PC-3 (cell line): ENCODE results near the gene VRK3. TPM values are rescaled to one million over a fixed set of nuclear protein-coding genes. Genes with fewer than 3 reads are reported as not detected.

Experiments used
- ATAC-seq: fragments of 200-7000 bp; cut with Tn5 transposase; 2 replicates; pipeline ENCODE4 v1.9.1; 2020; ENCODE audit warnings: mild to moderate bottlenecking, moderate library complexity
- BruUV-seq: library from RNA; stranded (reverse); fragments of 400-500 nt; replicated peaks from 2 replicates; lab custom pipeline; 2021; lab: Mats Ljungman, UMichigan
- CTCF ChIA-PET: fragments of 300-600 bp; sonication (Branson Sonifier 250); formaldehyde crosslinking; loops from one replicate; lab custom pipeline; 2022; ENCODE audit warnings: antibody characterized with exemption; lab: Charles Lee
- POLR2A ChIA-PET: fragments of 300-600 bp; sonication (Branson Sonifier 250); formaldehyde crosslinking; loops from one replicate; lab custom pipeline; 2022; ENCODE audit warnings: antibody characterized with exemption; ENCODE audit not compliant: unreplicated experiment; lab: Charles Lee
- DNase-seq: peaks from one replicate; pipeline ENCODE4 v3.0.0-alpha.2; 2015
- H2AFZ ChIP-seq: fragments of 300-600 bp; sonication (generic); 2 replicates; pipeline ENCODE4 v1.6.0; 2016; ENCODE audit warnings: antibody characterized with exemption, low read length
- H3F3A ChIP-seq: fragments of 300-600 bp; sonication (generic); one replicate; pipeline ENCODE4 v1.6.0; 2017; ENCODE audit warnings: antibody characterized with exemption, low read length, control low read depth, mild to moderate bottlenecking; ENCODE audit not compliant: unreplicated experiment
- H3K27ac ChIP-seq: fragments of 300-600 bp; sonication (generic); 2 replicates; pipeline ENCODE4 v1.5.1; 2016; ENCODE audit warnings: mild to moderate bottlenecking, low read length
- H3K27me3 ChIP-seq: fragments of 300-600 bp; sonication (generic); 2 replicates; pipeline ENCODE4 v1.6.1; 2016; ENCODE audit warnings: low read length, mixed read lengths
- H3K36me3 ChIP-seq: fragments of 300-600 bp; sonication (generic); 2 replicates; pipeline ENCODE4 v1.6.1; 2016; ENCODE audit warnings: low read depth, mixed run types, low read length, mixed read lengths
- H3K4me1 ChIP-seq: fragments of 300-600 bp; sonication (generic); 2 replicates; pipeline ENCODE4 v1.5.1; 2016; ENCODE audit warnings: low read length; ENCODE audit not compliant: insufficient read depth
- H3K4me2 ChIP-seq: fragments of 300-600 bp; sonication (generic); 2 replicates; pipeline ENCODE4 v1.6.0; 2016; ENCODE audit warnings: low read length
- H3K4me3 ChIP-seq: fragments of 300-600 bp; sonication (generic); 2 replicates; pipeline ENCODE4 v1.5.1; 2016; ENCODE audit warnings: mild to moderate bottlenecking, low read length, mixed read lengths
- H3K79me2 ChIP-seq: fragments of 300-600 bp; sonication (generic); 2 replicates; pipeline ENCODE4 v1.6.1; 2017; ENCODE audit warnings: low read length, mixed read lengths
- H3K9ac ChIP-seq: fragments of 300-600 bp; sonication (generic); 2 replicates; pipeline ENCODE4 v1.6.0; 2016; ENCODE audit warnings: mild to moderate bottlenecking, low read length
- H3K9me2 ChIP-seq: fragments of 300-600 bp; sonication (generic); replicated peaks from 2 replicates; pipeline ENCODE4 v1.6.1; 2016; ENCODE audit warnings: mixed run types, low read length, mixed read lengths
- H3K9me3 ChIP-seq: fragments of 300-600 bp; sonication (generic); 2 replicates; pipeline ENCODE4 v1.6.1; 2016; ENCODE audit warnings: low read length, mixed read lengths
- H4K20me1 ChIP-seq: fragments of 300-600 bp; sonication (generic); 2 replicates; pipeline ENCODE4 v1.6.1; 2016; ENCODE audit warnings: low read length, mixed read lengths
- CTCF ChIP-seq: fragments of 300-600 bp; sonication (generic); conservative IDR thresholded peaks from 2 replicates; pipeline ENCODE4 v1.5.1; 2017; ENCODE audit warnings: antibody characterized with exemption, low read depth, mild to moderate bottlenecking, low read length
- EZH2 ChIP-seq: fragments of 300-600 bp; sonication (generic); IDR thresholded peaks from one replicate; pipeline ENCODE4 v1.6.1; 2017; ENCODE audit warnings: antibody characterized with exemption, mild to moderate bottlenecking, low read length; ENCODE audit not compliant: unreplicated experiment
- EZH2phosphoT487 ChIP-seq: fragments of 300-600 bp; sonication (generic); IDR thresholded peaks from 2 replicates; pipeline ENCODE4 v1.6.1; 2018; ENCODE audit warnings: mild to moderate bottlenecking, antibody characterized with exemption, low read length, borderline replicate concordance
- intact Hi-C: fragments of 100-400 bp; cut with micrococcal nuclease; formaldehyde crosslinking; loops from 2 replicates; pipeline ENCODE4 v1.9.0; 2023
- total RNA-seq: library from RNA; depleted of rRNA; stranded (reverse); fragments of >200 nt; gene quantifications from 2 replicates; pipeline ENCODE4 v1.2.3, GENCODE V29; 2014

VRK3 gene
- total RNA-seq, 1 experiment from 2014 or later = 36.3 TPM

- DNase-seq = no peak
- peaks cover 19% of the 10 kb centered on the region for H3K4me1 ChIP-seq
- no peaks in the 10 kb centered on the region for H3K9me2 ChIP-seq
- H3K9ac ChIP-seq = no peak overlapping the region
- H3K4me2 ChIP-seq = no peak overlapping the region
- H4K20me1 ChIP-seq = peaks cover 18% of the 10 kb centered on the region; the same call in 1 of the 2 replicates
- no peak overlapping the region for H3K4me3 ChIP-seq
- H3K36me3 ChIP-seq = peaks cover 59% of the 10 kb centered on the region
- H3F3A ChIP-seq = peaks cover 3% of the 10 kb centered on the region
- CTCF ChIA-PET = no interaction called here
- POLR2A ChIA-PET = no interaction called here
- peaks cover 14% of the 10 kb centered on the region; the same call in 1 of the 2 replicates for H3K79me2 ChIP-seq
- H3K27me3 ChIP-seq = no peaks in the 10 kb centered on the region
- ATAC-seq = no peak
- H3K9me3 ChIP-seq = no peaks in the 10 kb centered on the region
- BruUV-seq = no TSS peak
- no peak overlapping the region for H3K27ac ChIP-seq
- H2AFZ ChIP-seq = no peak overlapping the region
- intact Hi-C loops = no loop called here
- TF ChIP-seq CTCF = no peak
- TF ChIP-seq EZH2 = no peak
- no peak for TF ChIP-seq EZH2phosphoT487
Measured at GRCh38 chr19:50000038-50000840, 24.9 kb downstream of the VRK3 start.

GRCh38 chr19:49999371-50000010 is 25.7 kb downstream of the VRK3 start:
- peaks cover 3% of the 10 kb centered on the region for H3F3A ChIP-seq
- CTCF ChIA-PET = no interaction called here
- H2AFZ ChIP-seq = no peak overlapping the region
- H3K4me3 ChIP-seq = no peak overlapping the region
- peaks cover 60% of the 10 kb centered on the region for H3K36me3 ChIP-seq
- POLR2A ChIA-PET = no interaction called here
- BruUV-seq = no TSS peak
- no peaks in the 10 kb centered on the region for H3K27me3 ChIP-seq
- H3K9me2 ChIP-seq = no peaks in the 10 kb centered on the region
- H3K9me3 ChIP-seq = no peaks in the 10 kb centered on the region
- TF ChIP-seq EZH2phosphoT487 (no peak), CTCF (no peak), EZH2 (no peak)
- H3K27ac ChIP-seq = no peak overlapping the region
- peaks cover 12% of the 10 kb centered on the region for H3K4me1 ChIP-seq
- H4K20me1 ChIP-seq = peaks cover 18% of the 10 kb centered on the region; the same call in 1 of the 2 replicates
- no peak overlapping the region for H3K9ac ChIP-seq
- H3K4me2 ChIP-seq = no peak overlapping the region
- ATAC-seq (no peak), DNase-seq (no peak)
- intact Hi-C loops = no loop called here
- H3K79me2 ChIP-seq = peaks cover 14% of the 10 kb centered on the region; the same call in 1 of the 2 replicates
